ENCODE results near the gene KLHL40. TPM values are rescaled to one million over a fixed set of nuclear protein-coding genes. Genes with fewer than 3 reads are reported as not detected.

Gene KLHL40
- total RNA-seq, 1 donor, result not detected

DNA sequence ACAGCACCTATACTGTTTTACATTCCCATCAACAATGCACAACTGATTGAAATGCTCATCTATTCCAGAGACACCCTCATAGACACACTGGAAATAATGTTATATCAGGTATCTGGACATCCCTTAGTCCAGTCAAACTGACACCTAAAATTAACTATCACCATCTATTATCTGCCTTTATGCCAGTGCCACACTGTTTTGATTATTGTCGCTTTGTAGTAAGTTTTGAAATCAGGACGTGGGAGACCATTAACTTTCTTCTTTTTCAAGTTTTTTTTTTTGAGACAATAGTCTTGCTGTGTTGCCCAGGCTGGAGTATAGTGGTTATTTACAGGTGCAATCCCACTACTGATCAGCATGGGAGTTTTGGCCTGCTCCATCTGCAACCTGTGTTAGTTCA, 9.4 kb upstream of the KLHL40 start:
- DNase-seq (ENCODE audit: insufficient read length, low spot score, missing footprints), result no peak
- no peaks in the 10 kb centered on the region for H3K36me3 ChIP-seq (ENCODE audit: insufficient read depth, low read length)
- H4K20me1 ChIP-seq (ENCODE audit: insufficient read depth, low read length), result peaks cover 2% of the 10 kb centered on the region
- TF ChIP-seq, protein P1, sequence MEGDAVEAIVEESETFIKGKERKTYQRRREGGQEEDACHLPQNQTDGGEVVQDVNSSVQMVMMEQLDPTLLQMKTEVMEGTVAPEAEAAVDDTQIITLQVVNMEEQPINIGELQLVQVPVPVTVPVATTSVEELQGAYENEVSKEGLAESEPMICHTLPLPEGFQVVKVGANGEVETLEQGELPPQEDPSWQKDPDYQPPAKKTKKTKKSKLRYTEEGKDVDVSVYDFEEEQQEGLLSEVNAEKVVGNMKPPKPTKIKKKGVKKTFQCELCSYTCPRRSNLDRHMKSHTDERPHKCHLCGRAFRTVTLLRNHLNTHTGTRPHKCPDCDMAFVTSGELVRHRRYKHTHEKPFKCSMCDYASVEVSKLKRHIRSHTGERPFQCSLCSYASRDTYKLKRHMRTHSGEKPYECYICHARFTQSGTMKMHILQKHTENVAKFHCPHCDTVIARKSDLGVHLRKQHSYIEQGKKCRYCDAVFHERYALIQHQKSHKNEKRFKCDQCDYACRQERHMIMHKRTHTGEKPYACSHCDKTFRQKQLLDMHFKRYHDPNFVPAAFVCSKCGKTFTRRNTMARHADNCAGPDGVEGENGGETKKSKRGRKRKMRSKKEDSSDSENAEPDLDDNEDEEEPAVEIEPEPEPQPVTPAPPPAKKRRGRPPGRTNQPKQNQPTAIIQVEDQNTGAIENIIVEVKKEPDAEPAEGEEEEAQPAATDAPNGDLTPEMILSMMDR (IDR thresholded peaks at IDR 0.05; ENCODE audit: extremely low read depth, low read depth, low read length), result no peak
- no peak overlapping the region for H3K27ac ChIP-seq (ENCODE audit: low read depth, low read length)
- peaks cover 12% of the 10 kb centered on the region for H3K4me1 ChIP-seq (ENCODE audit: insufficient read depth, low read length)
- H3K4me3 ChIP-seq (ENCODE audit: insufficient read depth, low read length), result no peak overlapping the region
- no peak overlapping the region for H2AFZ ChIP-seq (ENCODE audit: low read length)
- no peaks in the 10 kb centered on the region for H3K79me2 ChIP-seq (ENCODE audit: insufficient read depth, low read length)
- no peak overlapping the region for H3K4me2 ChIP-seq (ENCODE audit: insufficient read depth, low read length)
- peaks cover 2% of the 10 kb centered on the region for H3K9me3 ChIP-seq (ENCODE audit: low read depth, low read length)
- no peaks in the 10 kb centered on the region for H3K27me3 ChIP-seq (ENCODE audit: insufficient read depth, low read length)

- Histone ChIP-seq H3K4me2 (ENCODE audit: insufficient read depth, low read length) (no peak overlapping the region), H2AFZ (ENCODE audit: low read length) (no peak overlapping the region), H3K36me3 (ENCODE audit: insufficient read depth, low read length) (no peaks in the 10 kb centered on the region), H3K4me3 (ENCODE audit: insufficient read depth, low read length) (no peak overlapping the region), H3K27me3 (ENCODE audit: insufficient read depth, low read length) (no peaks in the 10 kb centered on the region), H3K79me2 (ENCODE audit: insufficient read depth, low read length) (no peaks in the 10 kb centered on the region), H3K27ac (ENCODE audit: low read depth, low read length) (no peak overlapping the region), H3K4me1 (ENCODE audit: insufficient read depth, low read length) (peaks cover 13% of the 10 kb centered on the region), H3K9me3 (ENCODE audit: low read depth, low read length) (peaks cover 2% of the 10 kb centered on the region), H4K20me1 (ENCODE audit: insufficient read depth, low read length) (peaks cover 2% of the 10 kb centered on the region)
- TF ChIP-seq, protein P1 (IDR thresholded peaks at IDR 0.05; ENCODE audit: extremely low read depth, low read depth, low read length), result no peak
- no peak for DNase-seq (ENCODE audit: insufficient read length, low spot score, missing footprints)
These were observed 6.9 kb upstream of the KLHL40 start for GRCh38 chr3:42678447-42678846.

DNA sequence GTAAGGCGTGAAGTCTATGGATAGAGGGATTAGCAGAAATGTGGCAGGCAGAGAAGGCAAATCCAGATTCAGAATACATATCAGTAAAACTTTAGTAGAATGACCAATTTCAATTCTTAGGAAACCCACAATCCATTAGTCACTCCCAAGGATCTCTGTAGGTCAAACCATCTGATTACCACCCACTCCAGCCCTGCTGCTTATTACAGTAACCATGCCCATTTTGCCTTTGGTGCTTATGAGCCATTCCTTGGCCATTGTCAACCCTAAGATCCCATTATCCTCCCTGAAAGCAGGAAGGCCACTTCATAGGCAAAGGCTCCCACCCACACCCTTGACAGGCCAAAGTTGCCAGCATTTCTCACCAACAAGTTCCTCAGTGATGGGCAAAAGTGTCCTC, 5.1 kb upstream of the KLHL40 start:
- peak; percentile 84 for DNase-seq (ENCODE audit: insufficient read length, low spot score, missing footprints)

DNA sequence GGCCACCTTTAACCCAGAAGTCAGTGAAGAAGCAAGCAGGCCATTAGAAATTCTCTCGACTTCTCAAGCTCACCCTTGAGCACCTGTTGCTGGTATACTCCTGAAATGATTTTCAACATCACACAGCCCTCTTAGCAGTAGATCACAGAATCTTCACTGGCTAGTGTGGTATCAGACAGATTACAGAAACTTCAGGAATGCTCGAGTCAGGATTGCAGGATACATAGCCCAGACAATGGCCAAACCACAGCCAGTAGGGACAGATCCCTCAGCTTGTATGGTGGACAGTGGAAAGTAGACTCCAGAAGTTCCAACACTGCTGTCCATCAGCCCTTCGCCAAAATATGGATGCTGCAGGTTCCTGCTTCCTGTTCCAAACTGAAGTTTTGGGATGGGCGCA, 4.5 kb upstream of the KLHL40 start:
- peak; percentile 87 for DNase-seq (ENCODE audit: insufficient read length, low spot score, missing footprints)

More for the DNA sequence above, 5.1 kb upstream of the KLHL40 start:
- no peaks in the 10 kb centered on the region for H3K36me3 ChIP-seq (ENCODE audit: insufficient read depth, low read length)
- H3K4me1 ChIP-seq (ENCODE audit: insufficient read depth, low read length), result peaks cover 15% of the 10 kb centered on the region
- peaks cover 2% of the 10 kb centered on the region for H3K9me3 ChIP-seq (ENCODE audit: low read depth, low read length)
- no peaks in the 10 kb centered on the region for H3K79me2 ChIP-seq (ENCODE audit: insufficient read depth, low read length)
- peaks cover 2% of the 10 kb centered on the region for H4K20me1 ChIP-seq (ENCODE audit: insufficient read depth, low read length)
- no peak overlapping the region for H3K4me2 ChIP-seq (ENCODE audit: insufficient read depth, low read length)
- TF ChIP-seq, protein P1 (IDR thresholded peaks at IDR 0.05; ENCODE audit: extremely low read depth, low read depth, low read length), result no peak
- H2AFZ ChIP-seq (ENCODE audit: low read length), result no peak overlapping the region
- H3K27ac ChIP-seq (ENCODE audit: low read depth, low read length), result no peak overlapping the region
- H3K27me3 ChIP-seq (ENCODE audit: insufficient read depth, low read length), result peaks cover 7% of the 10 kb centered on the region
- H3K4me3 ChIP-seq (ENCODE audit: insufficient read depth, low read length), result no peak overlapping the region

More for the DNA sequence above, 4.5 kb upstream of the KLHL40 start:
- peaks cover 11% of the 10 kb centered on the region for H3K27me3 ChIP-seq (ENCODE audit: insufficient read depth, low read length)
- H3K79me2 ChIP-seq (ENCODE audit: insufficient read depth, low read length), result no peaks in the 10 kb centered on the region
- H4K20me1 ChIP-seq (ENCODE audit: insufficient read depth, low read length), result peaks cover 2% of the 10 kb centered on the region
- no peak overlapping the region for H2AFZ ChIP-seq (ENCODE audit: low read length)
- TF ChIP-seq, protein P1 (IDR thresholded peaks at IDR 0.05; ENCODE audit: extremely low read depth, low read depth, low read length), result no peak
- peaks cover 1% of the 10 kb centered on the region for H3K9me3 ChIP-seq (ENCODE audit: low read depth, low read length)
- peaks cover 15% of the 10 kb centered on the region for H3K4me1 ChIP-seq (ENCODE audit: insufficient read depth, low read length)
- no peak overlapping the region for H3K4me2 ChIP-seq (ENCODE audit: insufficient read depth, low read length)
- no peaks in the 10 kb centered on the region for H3K36me3 ChIP-seq (ENCODE audit: insufficient read depth, low read length)
- H3K4me3 ChIP-seq (ENCODE audit: insufficient read depth, low read length), result no peak overlapping the region
- no peak overlapping the region for H3K27ac ChIP-seq (ENCODE audit: low read depth, low read length)
